Stimulated activated effector memory CD8-positive, alpha-beta T cell treated with anti-CD3 and anti-CD28 coated beads, Interleukin-12 subunit alpha, Interleukin-12 subunit beta, amount 100 ng/mL, for 72 hours (primary cell): Measurements from ENCODE around the gene GNA15.

ENCODE experiments used
- ATAC-seq: fragments of 150-1000 bp; cut with Tn5 transposase; 2 replicates; pipeline ENCODE4 v1.10.0; 2021
- DNase-seq, 2 donors: peaks; one replicate each; pipeline ENCODE4 v3.0.0; 2021 to 2022; ENCODE audit warnings: low spot score in 2 of 2
- H3K27ac Mint-ChIP-seq: one replicate; pipeline ENCODE4 v1.8.0; 2022; ENCODE audit warnings: mild to moderate bottlenecking, mixed read lengths
- H3K36me3 Mint-ChIP-seq: one replicate; pipeline ENCODE4 v1.8.0; 2022; ENCODE audit warnings: mild to moderate bottlenecking, mixed read lengths
- H3K4me1 Mint-ChIP-seq: one replicate; pipeline ENCODE4 v1.8.0; 2022; ENCODE audit warnings: mixed read lengths
- H3K4me3 Mint-ChIP-seq: one replicate; pipeline ENCODE4 v1.8.0; 2022; ENCODE audit warnings: mild to moderate bottlenecking, mixed read lengths
- H3K9me3 Mint-ChIP-seq: one replicate; pipeline ENCODE4 v1.8.0; 2022; ENCODE audit warnings: mixed read lengths

GNA15 gene

DNA sequence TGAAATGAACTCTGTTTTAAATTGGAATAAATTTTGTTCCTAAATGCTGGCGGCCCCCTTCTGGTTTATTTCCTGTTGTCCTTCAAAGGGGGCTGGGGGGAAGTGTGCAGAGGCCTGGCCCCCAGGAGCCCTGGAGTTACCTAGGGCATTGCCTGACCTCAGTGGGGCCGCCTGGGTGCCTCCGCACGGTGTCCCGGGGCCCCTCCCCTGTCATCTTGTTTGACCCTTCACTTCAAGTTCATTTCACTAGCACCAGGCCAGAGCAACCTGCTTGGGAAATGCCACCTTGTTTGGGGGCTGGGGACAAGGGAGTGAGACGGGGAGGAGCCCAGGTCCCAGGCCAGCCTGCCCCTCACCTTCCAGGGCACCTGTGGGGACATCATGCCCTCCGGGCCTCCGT, 11.9 kb upstream of the GNA15 start:
- H3K27ac Mint-ChIP-seq, result no peak overlapping the region
- H3K4me3 Mint-ChIP-seq, result no peak overlapping the region
- H3K9me3 Mint-ChIP-seq, result no peaks in the 10 kb centered on the region
- no peak for ATAC-seq
- no peaks in the 10 kb centered on the region for H3K36me3 Mint-ChIP-seq
- H3K4me1 Mint-ChIP-seq, result peaks cover 13% of the 10 kb centered on the region
- no peak for DNase-seq

DNA sequence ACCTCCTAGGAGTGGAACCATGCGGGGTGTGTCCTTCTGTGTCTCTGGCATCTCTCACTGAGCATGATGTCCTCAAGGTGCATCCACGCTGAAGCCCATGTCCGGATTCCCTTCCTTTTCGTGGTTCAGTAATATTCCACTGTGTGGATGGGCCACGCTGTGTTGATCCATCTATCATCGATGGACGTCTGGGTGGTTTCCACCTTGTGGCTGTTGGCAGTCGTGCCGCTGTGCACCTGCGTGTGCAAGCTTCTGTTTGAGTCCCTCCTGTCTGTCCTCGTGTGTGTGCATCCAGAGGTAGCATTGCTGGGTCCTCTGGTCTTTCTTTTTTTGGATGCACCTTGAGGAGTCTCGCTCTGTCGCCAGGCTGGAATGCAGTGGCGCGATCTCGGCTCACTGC, 11.2 kb upstream of the GNA15 start:
- no peaks in the 10 kb centered on the region for H3K36me3 Mint-ChIP-seq
- H3K4me3 Mint-ChIP-seq, result no peak overlapping the region
- no peak for ATAC-seq
- no peak overlapping the region for H3K27ac Mint-ChIP-seq
- H3K9me3 Mint-ChIP-seq, result no peaks in the 10 kb centered on the region
- peaks cover 13% of the 10 kb centered on the region for H3K4me1 Mint-ChIP-seq
- DNase-seq, result no peak

GRCh38 chr19:3125900-3126524, 9.8 kb upstream of the GNA15 start:
- Mint-ChIP-seq H3K36me3 (no peaks in the 10 kb centered on the region), H3K9me3 (no peaks in the 10 kb centered on the region), H3K4me1 (peaks cover 13% of the 10 kb centered on the region), H3K27ac (no peak overlapping the region), H3K4me3 (no peak overlapping the region)
- peak; percentile 86 for ATAC-seq
- peak; percentile 74 to 78 for DNase-seq

DNA sequence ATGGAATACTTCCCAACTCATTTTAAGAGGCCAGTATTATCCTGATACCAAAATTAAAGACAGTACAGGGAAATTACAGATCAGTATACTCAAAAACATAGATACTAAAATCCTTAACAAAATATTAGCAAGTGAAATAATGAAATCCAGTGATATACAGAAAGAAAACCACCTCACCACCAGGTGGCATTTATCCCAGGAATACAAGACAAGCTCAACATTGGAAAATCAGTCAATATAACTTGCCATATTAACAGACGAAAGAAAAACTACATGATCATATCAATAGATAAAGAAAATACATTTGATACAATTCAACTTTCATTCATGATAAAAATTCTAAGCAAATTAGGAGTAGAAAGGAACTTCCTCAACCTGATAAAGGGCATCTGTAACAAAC, 6.7 kb upstream of the GNA15 start:
- DNase-seq (no peak), ATAC-seq (no peak)
- no peak overlapping the region for H3K27ac Mint-ChIP-seq
- peaks cover 32% of the 10 kb centered on the region for H3K4me1 Mint-ChIP-seq
- peaks cover 14% of the 10 kb centered on the region for H3K36me3 Mint-ChIP-seq
- H3K9me3 Mint-ChIP-seq, result no peaks in the 10 kb centered on the region
- no peak overlapping the region for H3K4me3 Mint-ChIP-seq

DNA sequence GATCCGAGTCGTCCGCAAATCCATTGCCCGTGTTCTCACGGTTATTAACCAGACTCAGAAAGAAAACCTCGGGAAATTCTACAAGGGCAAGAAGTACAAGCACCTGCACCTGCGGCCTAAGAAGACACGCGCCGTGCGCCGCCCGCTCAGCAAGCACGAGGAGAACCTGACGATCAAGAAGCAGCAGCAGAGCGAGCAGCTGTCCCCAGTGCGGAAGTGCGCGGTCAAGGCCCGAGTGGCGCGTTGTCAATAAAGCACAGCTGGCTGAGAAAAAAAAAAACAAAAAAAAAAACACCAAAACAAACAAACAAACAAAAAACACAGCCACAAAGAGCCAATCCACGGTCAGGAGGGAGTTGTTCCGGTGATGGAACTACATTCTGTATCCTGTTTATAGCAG, 4.7 kb upstream of the GNA15 start:
- Mint-ChIP-seq H3K9me3 (no peaks in the 10 kb centered on the region), H3K36me3 (peaks cover 14% of the 10 kb centered on the region), H3K4me3 (peak overlapping the region; percentile 30), H3K4me1 (peaks cover 27% of the 10 kb centered on the region), H3K27ac (peak overlapping the region; percentile 48)
- no peak for DNase-seq
- no peak for ATAC-seq

DNA sequence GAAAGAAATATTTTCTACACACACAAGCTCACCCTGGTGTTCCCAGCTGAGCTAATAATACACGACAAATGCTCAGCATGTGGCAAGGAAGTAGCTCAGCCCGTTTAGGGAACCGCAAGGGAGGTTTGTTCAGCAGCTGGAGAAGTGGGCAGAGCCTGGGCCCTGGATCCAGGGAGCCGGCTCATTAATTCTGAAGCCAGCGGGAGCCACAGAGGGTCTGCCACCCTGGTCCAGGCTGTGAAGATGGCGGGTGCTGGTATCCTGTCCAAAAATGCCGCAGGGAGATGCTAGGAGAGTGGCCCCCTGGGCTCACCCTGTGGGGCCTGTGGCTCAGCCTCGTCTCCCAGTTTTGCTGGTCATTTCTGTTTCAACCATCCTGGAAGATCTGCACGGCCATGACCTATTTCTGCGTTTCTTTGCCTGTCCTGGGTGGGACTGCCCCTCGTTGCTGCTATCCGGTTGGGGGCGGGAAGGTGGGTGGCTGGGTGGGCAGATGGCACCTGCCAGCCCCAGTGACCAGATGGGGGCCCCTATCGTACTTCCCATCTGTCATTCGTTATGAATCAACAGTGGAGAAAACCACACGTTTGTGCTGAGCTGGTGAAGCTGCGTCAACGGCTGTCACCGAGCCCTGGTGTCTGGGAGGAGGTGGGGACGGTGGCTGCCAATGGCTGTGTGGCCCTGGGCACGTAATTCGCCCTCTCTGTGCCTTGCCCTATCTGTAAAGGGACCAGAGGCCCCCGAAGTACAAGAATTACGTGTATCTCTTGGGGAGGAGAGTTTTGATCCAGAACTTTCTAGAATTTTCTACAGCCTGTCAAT, 2.7 kb upstream of the GNA15 start:
- H3K27ac Mint-ChIP-seq, result peak overlapping the region; percentile 91
- ATAC-seq, result peak; percentile 98

DNA sequence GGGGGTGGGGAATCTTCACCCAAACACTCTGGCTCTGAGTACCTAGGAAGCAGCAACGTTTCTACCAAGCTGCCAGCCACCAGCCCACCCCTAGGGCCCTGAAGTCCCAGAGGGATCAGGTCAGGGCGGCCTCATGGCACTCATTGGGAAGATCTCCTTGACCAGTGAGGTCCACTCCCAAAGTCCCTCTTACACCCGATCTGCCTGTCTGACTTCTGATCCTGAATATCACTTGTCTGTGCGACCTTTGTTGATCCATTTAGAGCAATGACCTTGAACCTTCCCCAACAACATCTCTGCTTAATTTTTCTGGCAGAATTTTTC, 2.1 kb upstream of the GNA15 start:
- H3K27ac Mint-ChIP-seq, result peak overlapping the region; percentile 91
- no peaks in the 10 kb centered on the region for H3K9me3 Mint-ChIP-seq
- peak overlapping the region; percentile 66 for H3K4me3 Mint-ChIP-seq
- peaks cover 31% of the 10 kb centered on the region for H3K4me1 Mint-ChIP-seq
- no peak for DNase-seq
- H3K36me3 Mint-ChIP-seq, result peaks cover 36% of the 10 kb centered on the region
- no peak for ATAC-seq

More for the DNA sequence above, 2.7 kb upstream of the GNA15 start:
- peak overlapping the region; percentile 66 for H3K4me3 Mint-ChIP-seq
- peak; percentile 73 to 88 for DNase-seq
- H3K4me1 Mint-ChIP-seq, result peaks cover 31% of the 10 kb centered on the region
- no peaks in the 10 kb centered on the region for H3K9me3 Mint-ChIP-seq
- peaks cover 30% of the 10 kb centered on the region for H3K36me3 Mint-ChIP-seq

DNA sequence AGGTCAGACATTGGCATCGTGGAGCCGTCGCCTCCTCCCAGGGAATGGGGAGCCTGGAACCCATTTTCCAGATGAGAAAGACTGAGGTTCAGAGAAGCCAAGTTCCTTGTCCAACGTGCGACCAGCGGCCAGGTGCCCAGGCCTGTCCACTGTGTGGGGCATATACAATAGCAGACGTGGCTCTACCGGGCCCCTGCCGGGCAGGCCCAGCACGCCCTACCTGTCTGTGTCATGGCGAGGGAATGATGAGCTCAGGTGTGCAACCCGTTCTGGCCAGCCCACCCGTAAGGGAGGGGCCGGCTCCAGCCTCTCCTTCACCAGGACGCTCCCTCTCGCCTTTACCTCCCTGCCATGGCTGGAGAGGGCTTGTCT, 837 bp downstream of the GNA15 start:
- peaks cover 49% of the 10 kb centered on the region for H3K4me1 Mint-ChIP-seq
- H3K27ac Mint-ChIP-seq, result peak overlapping the region; percentile 86
- ATAC-seq (no peak), DNase-seq (no peak)
- peaks cover 8% of the 10 kb centered on the region for H3K9me3 Mint-ChIP-seq
- H3K4me3 Mint-ChIP-seq, result peak overlapping the region; percentile 79
- peaks cover 65% of the 10 kb centered on the region for H3K36me3 Mint-ChIP-seq

DNA sequence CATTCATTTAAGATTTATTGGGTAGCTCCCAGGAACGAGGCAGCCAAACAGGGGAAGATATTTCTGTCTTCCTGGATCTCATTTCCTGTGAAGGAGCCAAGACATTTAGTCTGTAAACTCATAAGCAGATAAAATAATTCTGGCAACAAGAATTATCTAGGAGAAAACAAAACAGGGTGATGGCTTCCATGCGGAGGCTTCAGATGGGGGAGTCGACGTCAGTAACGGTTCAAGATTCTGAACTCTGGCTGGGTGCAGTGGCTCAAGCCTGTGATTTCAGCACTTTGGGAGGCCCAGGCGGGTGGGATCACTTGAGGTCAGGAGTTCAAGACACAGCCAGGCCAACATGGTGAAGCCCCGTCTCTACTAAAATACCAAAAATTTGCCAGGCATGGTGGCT, 1.3 kb downstream of the GNA15 start:
- Mint-ChIP-seq H3K27ac (peak overlapping the region; percentile 86), H3K36me3 (peaks cover 70% of the 10 kb centered on the region), H3K4me1 (peaks cover 53% of the 10 kb centered on the region)

GRCh38 chr19:3138268-3138667, 2.4 kb downstream of the GNA15 start:
- peaks cover 74% of the 10 kb centered on the region for H3K36me3 Mint-ChIP-seq
- peaks cover 47% of the 10 kb centered on the region for H3K4me1 Mint-ChIP-seq
- peaks cover 8% of the 10 kb centered on the region for H3K9me3 Mint-ChIP-seq
- no peak overlapping the region for H3K27ac Mint-ChIP-seq
- ATAC-seq, result no peak
- DNase-seq, result no peak
- H3K4me3 Mint-ChIP-seq, result peak overlapping the region; percentile 79

More for the DNA sequence above, 1.3 kb downstream of the GNA15 start:
- Mint-ChIP-seq H3K4me3 (peak overlapping the region; percentile 79), H3K9me3 (peaks cover 8% of the 10 kb centered on the region)
- no peak for DNase-seq
- no peak for ATAC-seq

DNA sequence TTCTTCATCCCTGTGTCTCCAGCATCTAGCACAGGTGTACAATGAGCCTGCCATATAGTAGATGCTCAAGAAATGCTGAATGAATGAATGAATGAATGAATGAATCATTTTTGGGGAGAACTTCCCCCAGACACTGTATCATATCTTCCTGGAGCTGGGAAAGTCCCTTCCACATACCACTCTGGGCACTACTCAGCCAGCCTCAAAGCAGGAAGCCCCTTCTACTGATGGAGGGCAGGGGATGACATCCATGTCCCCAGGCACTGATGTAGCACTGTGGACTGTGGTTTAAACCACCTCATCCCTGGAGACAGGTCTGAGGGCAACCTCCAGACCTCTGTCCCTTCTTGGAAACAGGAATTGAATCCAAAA, 4.8 kb downstream of the GNA15 start:
- Mint-ChIP-seq H3K4me1 (peaks cover 33% of the 10 kb centered on the region), H3K4me3 (peak overlapping the region; percentile 63), H3K9me3 (peaks cover 8% of the 10 kb centered on the region), H3K36me3 (peaks cover 86% of the 10 kb centered on the region), H3K27ac (peak overlapping the region; percentile 85)
- no peak for DNase-seq
- peak; percentile 66 for ATAC-seq

DNA sequence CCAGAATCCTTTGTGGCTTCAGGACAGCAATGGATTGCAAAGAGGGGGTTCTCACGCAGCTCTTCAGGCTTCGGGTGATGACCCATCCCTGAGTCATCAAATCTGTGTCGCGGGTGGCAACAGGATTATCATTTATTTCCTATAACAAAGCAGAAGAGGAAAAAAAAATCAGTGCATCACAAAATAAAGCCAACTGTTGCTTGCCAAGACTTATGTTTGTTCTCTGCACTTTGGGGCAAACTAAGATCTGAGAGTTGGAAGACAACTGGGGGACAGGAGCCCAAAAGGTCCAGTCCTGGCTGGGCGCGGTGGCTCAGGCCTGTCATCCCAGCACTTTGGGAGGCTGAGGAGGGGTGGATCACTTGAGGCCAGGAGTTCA, 6.4 kb downstream of the GNA15 start:
- peak; percentile 84 for ATAC-seq
- peaks cover 94% of the 10 kb centered on the region for H3K36me3 Mint-ChIP-seq
- H3K27ac Mint-ChIP-seq, result peak overlapping the region; percentile 85
- peak overlapping the region; percentile 63 for H3K4me3 Mint-ChIP-seq
- peaks cover 8% of the 10 kb centered on the region for H3K9me3 Mint-ChIP-seq
- peaks cover 36% of the 10 kb centered on the region for H3K4me1 Mint-ChIP-seq
- DNase-seq, result no peak

DNA sequence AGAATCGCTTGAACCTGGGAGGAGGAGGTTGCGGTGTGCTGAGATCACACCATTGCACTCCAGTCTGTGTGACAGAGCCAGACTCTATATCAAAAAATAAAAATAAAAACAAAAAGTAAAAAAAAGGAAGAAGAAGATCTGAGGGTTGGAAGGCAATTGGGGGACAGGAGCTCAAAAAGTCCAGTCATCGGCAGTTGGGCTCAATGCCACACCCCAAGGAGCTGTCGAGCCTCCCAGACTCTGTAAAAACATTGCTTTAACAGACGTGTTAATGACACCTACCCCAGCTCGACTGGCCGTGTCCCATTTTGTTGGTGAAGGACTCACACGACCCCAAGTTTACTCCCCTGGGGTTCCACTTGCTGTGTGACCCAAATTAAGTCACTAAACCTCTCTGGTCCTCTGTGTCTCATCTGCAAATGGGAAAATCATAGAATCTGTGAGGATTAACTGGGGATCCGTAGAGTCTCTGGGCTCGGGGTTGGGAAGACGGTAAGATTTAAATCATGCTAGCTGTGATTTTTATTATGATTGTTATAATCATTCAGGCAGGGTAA, 7.0 kb downstream of the GNA15 start:
- ATAC-seq (no peak), DNase-seq (no peak)
- Mint-ChIP-seq H3K27ac (peak overlapping the region; percentile 85), H3K4me1 (peaks cover 36% of the 10 kb centered on the region), H3K36me3 (peaks cover 94% of the 10 kb centered on the region), H3K4me3 (peak overlapping the region; percentile 63), H3K9me3 (peaks cover 8% of the 10 kb centered on the region)

DNA sequence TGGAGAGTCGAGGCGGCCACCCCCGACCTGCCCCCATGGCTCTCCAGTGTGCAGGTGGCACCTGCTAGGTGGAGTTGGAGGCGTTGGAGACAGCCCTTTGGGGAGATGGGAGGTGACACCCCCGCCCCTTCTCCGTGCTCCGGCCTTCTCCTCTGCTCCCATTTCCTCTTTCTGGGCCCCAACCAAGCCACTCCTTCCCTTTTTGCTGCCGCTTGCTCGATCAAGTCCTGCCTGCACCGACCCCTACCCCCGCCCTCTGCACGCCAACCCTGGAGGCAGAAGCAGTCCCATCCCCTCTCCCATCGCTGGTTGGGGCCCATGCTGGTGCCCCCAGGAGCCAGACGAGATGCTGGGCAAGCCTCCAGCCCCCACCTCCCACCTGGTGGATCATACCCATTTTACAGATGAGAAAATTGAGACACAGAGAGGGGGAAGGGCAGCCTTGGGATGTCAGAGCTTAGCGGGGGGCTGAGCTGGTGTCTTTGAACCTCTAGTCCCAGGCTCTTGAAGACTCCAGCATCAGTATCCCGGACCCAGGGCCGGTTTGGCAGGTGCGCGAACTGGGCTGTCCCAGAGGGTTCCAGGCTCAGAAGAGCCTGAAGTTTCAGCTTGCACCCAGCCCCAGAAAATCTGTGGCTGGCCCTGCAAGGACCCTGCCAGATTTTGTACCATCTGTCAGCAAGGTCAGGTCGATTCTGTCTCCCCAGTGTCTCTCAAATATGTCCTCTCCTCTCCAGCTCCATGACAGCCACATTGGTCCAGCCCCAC, 10.3 kb downstream of the GNA15 start:
- ATAC-seq (no peak), DNase-seq (no peak)
- H3K27ac Mint-ChIP-seq, result no peak overlapping the region
- H3K4me3 Mint-ChIP-seq, result no peak overlapping the region
- no peaks in the 10 kb centered on the region for H3K9me3 Mint-ChIP-seq
- H3K4me1 Mint-ChIP-seq, result peaks cover 35% of the 10 kb centered on the region
- peaks cover 91% of the 10 kb centered on the region for H3K36me3 Mint-ChIP-seq

DNA sequence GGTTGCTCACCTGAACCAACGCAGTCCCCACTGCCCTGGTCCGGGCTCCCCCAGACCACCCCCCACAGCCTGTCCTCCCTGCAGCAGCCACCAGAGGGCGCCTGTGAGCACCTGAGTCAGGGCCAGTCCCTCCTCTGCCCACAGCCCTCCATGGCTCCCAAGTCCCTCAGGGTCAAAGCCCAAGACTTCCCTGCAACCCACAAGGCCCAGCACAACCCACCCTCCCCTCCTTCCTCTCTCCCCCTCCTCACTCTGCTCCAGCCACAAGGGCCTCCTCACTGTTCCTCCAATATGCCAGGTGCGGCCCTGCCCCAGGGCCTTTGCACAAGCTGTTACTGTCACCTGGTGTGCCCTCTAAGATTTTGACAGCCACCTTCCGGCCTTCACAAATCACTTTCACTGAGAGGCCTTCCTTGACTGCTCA, 10.9 kb downstream of the GNA15 start:
- peak; percentile 70 to 90 for DNase-seq
- Mint-ChIP-seq H3K9me3 (no peaks in the 10 kb centered on the region), H3K4me1 (peaks cover 31% of the 10 kb centered on the region), H3K36me3 (peaks cover 85% of the 10 kb centered on the region), H3K4me3 (no peak overlapping the region), H3K27ac (no peak overlapping the region)
- peak; percentile 60 for ATAC-seq
